GM18870 (cell line): ENCODE measurements around the gene POU2F1.
"Not testable (repeated sequence)": the region's sequence is repeated elsewhere in the genome, so short reads cannot be mapped to it uniquely, and the experiment has no call there.

Experiments
- ATAC-seq: cut with Tn5 transposase; IDR thresholded peaks from one replicate; pipeline ENCODE4 v1.9.1; 2021; ENCODE audit warnings: moderate library complexity; ENCODE audit not compliant: unreplicated experiment

POU2F1 gene

DNA sequence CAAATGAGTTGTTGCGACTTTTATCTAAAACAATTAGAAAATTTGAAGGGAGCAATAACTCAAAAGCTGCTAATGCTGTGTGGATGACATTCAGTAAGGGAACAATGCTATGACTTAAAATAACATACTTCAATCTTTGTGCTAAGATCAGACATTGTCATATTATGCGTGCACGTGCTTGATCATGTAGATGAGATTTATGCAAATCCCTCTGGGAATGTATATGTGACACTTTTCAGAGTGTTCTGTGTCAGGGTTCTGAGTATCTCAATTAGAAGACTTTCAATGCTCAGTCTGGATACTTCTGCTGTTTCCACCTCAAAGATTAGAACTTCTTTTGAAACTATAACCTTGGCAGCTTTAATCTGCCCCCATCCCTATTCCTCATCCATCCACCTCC, 18.6 kb upstream of the POU2F1 start:
- ATAC-seq: no peak

DNA sequence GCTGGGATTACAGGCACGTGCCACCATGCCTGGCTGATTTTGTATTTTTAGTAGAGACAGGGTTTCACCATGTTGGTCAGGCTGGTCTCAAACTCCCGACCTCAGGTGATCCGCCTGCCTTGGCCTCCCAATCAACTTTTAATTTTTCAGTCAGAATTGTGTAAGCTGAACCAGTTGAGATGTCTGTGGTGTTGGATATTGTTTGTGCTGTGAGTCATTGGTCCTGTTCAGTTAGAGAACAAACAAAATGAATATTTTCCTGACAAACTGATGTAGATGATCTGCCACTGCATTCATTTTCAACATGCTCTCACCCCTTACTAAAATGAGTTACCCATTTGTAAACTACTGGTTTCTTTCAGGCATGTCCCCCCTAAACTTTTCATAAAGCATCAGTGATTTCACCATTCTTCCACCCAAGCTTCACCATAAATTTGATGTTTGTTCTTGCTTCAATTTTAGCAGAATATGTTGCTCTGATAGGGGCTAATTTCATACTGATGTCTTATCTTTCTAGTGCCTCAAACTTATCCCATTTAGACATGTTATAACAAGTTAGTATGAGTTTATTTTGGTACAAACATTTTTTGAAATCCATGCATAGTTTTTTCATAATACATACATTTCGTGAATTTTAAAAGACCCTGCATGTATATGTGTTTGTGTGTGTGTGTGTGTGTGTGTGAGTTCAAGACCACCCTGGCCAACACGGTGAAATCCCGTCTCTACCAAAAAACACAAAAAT, 15.2 kb upstream of the POU2F1 start:
- ATAC-seq: not testable (repeated sequence)

- ATAC-seq: no peak
These were observed 14.4 kb upstream of the POU2F1 start for GRCh38 chr1:167206166-167206835.

GRCh38 chr1:167207940-167208623, 12.6 kb upstream of the POU2F1 start:
- ATAC-seq: no peak

DNA sequence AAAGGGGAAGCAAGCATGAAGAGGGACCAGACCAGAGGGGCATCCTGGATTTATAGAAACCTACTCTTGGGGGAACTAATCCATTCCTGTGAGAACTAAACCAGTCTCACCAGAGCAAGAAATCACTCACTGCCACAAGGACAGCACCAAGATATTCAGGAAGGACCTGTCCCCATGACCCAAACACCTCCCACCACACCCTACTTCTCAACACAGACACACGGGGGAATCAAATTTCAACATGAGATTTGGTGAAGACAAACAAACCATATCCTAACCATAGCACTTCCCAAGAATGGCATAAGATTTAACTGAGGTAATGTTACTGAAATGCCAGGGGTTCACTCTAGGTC, 12.1 kb upstream of the POU2F1 start:
- no peak for ATAC-seq

DNA sequence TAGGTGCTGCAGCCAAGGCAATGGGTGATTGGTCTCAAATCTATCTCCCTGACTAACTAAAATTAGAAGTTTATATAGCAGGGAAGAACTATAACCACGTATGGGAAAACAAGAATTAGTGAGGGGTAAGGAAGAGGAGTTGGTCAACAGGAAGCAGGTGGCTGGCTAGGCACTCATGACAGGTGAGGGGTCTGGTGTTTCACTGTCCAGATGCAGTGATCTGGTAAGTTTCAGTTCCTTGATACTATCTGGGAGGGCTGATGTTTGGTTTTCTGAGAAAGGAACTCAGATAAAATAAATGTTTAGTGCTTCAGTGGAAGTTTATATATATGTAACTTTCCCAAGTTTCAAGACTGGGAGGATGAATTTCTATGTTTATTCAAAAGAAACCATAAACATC, 11.6 kb upstream of the POU2F1 start:
- no peak for ATAC-seq

DNA sequence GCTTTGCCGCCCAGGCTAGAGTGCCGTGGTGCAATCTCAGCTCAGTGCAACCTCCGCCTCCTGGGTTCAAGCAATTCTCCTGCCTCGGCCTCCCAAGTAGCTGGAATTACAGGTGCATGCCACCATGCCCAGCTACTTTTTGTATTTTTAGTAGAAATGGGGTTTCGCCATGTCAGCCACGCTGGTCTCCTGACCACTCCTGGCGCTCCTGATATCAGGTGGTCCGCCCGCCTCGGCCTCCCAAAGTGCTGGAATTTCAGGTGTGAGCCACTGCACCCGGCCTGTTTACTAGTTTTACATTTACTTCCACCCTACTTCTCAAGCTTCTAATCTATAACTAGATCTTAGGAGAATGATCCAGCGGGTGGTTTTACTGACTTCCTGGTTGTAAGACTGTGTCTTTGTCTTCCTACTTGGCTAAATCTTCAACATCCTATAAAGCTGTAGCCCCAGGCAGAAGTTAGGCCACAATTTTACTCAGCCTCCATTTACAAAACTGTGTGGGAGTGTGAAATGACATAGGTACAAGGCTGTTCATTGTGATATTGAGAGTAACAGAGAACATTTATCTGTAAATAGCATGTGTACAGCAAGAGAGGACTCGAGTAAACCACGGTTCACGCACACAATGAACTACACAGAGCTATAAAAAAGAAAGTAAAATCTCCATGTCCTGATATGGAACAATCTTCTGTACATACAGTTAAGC, 9.6 kb upstream of the POU2F1 start:
- no peak for ATAC-seq

GRCh38 chr1:167212025-167212424, 8.7 kb upstream of the POU2F1 start:
- no peak for ATAC-seq

GRCh38 chr1:167216809-167217208, 3.9 kb upstream of the POU2F1 start:
- ATAC-seq: no peak

GRCh38 chr1:167219194-167219593, 1.5 kb upstream of the POU2F1 start:
- ATAC-seq: no peak

DNA sequence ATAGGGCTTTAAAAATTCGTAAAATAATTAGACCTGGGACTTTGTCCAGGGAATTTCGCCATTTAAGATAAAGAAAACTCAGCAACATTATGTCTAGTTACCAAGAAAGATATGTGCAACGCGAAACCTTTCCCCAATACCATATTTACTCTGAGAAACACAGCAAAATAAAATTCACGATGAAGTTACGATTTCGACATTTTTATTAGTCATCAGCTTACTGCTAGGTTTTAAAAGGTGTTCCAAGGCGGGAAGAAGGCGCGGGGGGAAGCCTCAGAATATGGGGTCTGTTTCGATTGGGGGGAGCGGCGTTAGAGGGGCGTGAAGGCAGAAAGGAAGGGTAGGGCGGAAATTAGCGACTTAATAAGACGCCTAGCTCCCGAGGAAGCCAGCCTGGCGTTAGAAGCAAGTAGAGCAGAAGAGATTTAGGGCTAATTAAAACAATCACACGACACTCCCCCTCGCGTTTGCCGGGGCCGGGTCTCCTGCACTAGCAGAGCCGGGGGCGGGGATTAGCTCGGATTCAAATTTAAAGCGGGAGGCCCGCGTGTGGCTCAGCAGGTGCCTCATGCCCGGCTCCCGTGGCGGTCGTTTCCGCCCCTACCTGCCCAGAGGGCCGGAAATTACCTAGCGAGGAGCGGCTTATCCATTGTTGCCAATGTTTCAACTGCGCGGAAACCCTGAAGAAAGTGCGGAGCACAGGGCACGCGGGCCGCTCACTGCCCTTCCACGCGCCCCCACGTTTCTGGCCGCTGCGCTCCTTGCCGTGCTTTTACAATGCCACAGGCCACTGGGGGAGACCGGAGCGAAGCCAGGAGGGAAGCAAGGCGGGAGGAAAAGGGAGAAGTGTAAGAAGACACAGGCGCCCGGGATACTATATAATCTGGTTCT, 795 bp upstream of the POU2F1 start:
- peak; percentile 33 for ATAC-seq

DNA sequence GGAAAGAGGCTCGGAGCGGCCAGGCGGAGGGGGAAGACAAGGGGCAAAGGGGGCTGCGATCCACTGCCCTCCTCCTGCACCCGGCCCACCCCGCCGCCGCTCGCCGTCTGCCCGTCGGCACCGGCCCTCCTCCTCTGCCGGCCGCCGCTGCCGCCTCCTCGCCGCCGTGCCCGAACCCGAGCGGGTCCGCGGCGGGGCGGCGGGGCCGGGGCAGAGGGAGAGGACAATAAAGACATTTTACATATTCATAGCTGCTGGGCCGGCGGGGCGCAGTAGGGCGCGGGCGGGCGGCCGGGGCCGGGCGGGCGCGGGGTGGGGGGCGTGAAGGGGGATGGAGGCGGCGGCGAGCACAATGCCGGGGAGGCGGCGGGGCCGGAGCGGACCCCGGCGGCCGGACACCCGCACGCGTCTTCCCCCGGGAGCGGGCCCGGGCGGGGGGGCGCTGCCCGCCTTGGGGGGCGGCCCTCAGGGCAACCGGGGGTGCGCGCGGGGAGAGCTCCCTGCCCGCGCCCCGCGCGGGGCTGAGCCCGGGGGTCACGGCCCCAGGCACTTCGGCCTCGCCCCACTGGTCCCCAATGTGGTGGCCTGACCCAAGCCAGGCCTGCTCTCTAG, 546 bp downstream of the POU2F1 start:
- no peak for ATAC-seq

DNA sequence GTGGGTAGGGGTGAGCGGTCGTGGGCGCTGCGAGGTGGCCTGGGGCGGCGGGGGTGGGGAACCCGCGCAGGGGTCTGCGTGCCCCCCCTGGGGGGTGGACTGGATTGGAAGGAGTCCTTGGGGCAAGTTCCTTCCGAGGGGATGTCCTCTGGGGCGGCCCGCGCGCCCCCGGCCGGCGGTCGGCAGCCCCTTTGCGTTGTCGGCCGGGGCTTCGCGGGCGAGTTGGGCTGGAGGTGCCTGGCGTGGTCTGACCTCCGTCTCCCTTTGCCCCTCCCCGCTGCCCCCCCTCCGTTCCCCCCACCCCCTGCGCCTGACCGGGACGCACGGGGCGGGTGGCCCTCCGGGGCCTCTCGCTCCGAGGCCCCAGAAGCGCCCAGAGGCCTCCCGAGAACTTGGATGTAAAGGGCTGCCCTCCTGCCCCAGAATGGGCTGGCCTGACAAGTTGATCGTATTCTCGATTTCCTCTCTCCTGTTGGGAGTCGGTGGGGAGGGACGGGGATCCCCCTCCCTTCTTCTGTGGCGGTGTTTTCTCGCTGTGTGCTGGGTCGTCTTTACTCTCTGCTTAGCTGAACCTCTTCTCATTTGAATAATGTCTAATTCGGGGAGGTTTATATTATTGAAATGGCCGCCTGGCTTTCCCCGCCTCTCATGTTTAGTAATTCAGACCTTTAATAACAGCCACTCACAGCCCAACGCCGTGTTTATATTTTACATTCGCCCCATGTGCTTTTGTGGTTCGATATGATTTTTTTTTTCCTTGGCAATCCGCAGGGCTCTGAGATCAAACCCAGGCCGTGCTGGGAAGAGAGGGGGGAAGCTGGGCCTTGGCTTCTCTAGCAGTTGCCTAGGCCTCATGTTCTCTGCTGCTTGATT, 1.3 kb downstream of the POU2F1 start:
- peak; percentile 60 for ATAC-seq

DNA sequence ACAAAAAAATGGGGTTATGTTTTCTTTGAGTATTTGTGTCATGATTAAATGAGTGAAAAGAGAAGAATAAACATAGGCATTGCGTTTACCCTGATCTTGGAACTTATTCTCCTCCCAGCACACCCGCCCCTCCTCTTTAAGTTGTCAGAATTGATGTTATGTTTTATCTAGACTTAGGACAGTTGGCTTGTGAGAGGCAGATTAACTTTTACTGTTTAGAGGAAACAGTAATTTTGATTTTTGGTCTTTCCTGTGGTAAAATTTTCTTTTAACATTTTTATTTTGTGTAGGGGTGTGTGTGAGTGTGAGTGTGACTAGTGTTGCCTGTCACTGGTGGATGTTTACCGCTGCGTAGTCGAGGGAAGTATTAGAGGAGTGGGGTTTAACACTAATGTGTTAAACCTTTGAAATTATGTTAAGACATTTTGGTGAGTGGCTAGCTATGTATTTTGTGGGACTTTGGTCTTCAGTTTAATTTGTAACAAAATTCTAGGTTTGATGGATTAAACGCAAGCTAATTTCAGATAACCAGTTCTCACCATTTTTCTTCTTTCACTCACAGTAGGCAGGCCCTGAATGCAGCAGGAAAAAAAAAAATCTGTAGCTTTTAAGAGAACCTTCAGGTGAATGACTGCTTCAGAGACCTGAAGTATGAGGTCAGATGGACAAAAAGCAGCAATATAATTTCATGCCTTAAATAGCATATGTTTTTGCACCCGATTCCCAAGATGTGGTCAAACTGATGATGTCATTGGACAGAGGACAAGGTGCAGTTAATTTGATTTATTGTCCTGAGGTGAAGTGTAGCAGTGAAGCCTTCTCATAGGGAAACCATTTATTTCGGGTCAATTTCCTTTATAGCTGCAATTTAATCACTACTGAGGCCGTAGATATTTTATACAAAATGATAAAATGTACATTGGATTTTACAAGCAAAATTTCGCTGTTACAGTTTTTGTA, 2.7 kb downstream of the POU2F1 start:
- ATAC-seq: no peak

GRCh38 chr1:167224734-167225235, 4.1 kb downstream of the POU2F1 start:
- not testable (repeated sequence) for ATAC-seq

DNA sequence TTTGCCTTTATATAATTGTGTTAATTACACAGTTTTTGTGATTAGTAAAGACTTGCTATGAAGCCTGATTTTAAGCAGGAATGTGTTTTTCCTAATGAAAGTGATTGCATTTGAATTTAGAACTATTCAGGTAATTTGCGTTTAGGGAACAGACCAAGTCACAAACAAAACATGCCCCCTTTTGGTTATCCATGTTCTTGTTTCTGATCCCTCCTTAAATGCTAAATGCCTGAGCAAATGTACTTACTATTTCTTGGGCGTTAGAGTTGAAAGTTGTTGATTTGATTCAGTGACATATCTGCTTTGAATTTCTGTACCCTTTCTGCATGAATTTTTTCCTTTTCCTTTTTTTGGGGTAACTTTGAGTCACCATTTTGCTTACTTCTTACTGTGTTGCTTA, 5.2 kb downstream of the POU2F1 start:
- no peak for ATAC-seq

DNA sequence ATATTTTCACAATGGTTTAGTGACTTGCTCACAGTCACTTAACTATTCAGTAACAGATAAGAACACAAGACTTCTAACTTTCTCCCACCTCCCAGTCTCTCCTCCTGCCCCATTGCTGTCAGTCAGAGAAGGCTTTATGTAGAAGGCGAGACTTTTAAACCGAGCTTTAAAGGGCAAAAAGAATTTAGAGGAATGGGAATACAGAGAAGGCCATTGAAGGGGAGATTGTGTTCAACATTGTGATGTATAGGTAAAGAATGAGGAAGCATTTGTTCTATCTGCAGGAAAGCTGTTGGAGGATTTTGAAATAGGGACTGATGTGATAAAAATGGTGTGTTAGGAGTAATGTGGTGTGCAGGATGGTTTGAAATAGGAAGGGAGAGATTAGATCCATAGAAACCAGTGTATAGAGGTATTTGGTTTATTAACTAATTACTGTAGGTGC, 7.3 kb downstream of the POU2F1 start:
- no peak for ATAC-seq
